Fibroblast of skin of back (primary cell): Measurements from ENCODE around the gene MALRD1.

Experiments used
- DNase-seq: peaks from one replicate; pipeline ENCODE4 v3.0.0-alpha.2; 2013

MALRD1 gene

GRCh38 chr10:19656420-19657042 lies 607.9 kb downstream of the MALRD1 start:
- DNase-seq, result no peak

- peak; percentile 63 for DNase-seq
These were observed 609.5 kb downstream of the MALRD1 start for GRCh38 chr10:19658131-19658530.

- no peak for DNase-seq
These were observed 610.1 kb downstream of the MALRD1 start for GRCh38 chr10:19658622-19659233.

GRCh38 chr10:19659920-19660655 lies 611.5 kb downstream of the MALRD1 start:
- DNase-seq, result peak; percentile 61

GRCh38 chr10:19663344-19663743 lies 614.7 kb downstream of the MALRD1 start:
- no peak for DNase-seq

- DNase-seq, result no peak
These were observed 619.5 kb downstream of the MALRD1 start for GRCh38 chr10:19668116-19668515.

- no peak for DNase-seq
These were observed 627.5 kb downstream of the MALRD1 start for GRCh38 chr10:19676063-19676462.

GRCh38 chr10:19683356-19683755 lies 634.8 kb downstream of the MALRD1 start:
- no peak for DNase-seq

- DNase-seq, result peak; percentile 8
These were observed 635.4 kb downstream of the MALRD1 start for GRCh38 chr10:19683960-19684359.

GRCh38 chr10:19688344-19688743 lies 639.7 kb downstream of the MALRD1 start:
- no peak for DNase-seq

GRCh38 chr10:19689231-19689630 lies 640.6 kb downstream of the MALRD1 start:
- no peak for DNase-seq

- no peak for DNase-seq
These were observed 650.7 kb downstream of the MALRD1 start for GRCh38 chr10:19699299-19699698.

- DNase-seq, result no peak
These were observed 652.9 kb downstream of the MALRD1 start for GRCh38 chr10:19701427-19702052.

GRCh38 chr10:19702215-19702614 lies 653.6 kb downstream of the MALRD1 start:
- DNase-seq, result peak; percentile 84

GRCh38 chr10:19704544-19704943 lies 655.9 kb downstream of the MALRD1 start:
- peak; percentile 64 for DNase-seq

GRCh38 chr10:19705250-19705649 lies 656.6 kb downstream of the MALRD1 start:
- no peak for DNase-seq

GRCh38 chr10:19706904-19707303 lies 658.3 kb downstream of the MALRD1 start:
- DNase-seq, result no peak

- no peak for DNase-seq
These were observed 658.8 kb downstream of the MALRD1 start for GRCh38 chr10:19707376-19707775.

- no peak for DNase-seq
These were observed 659.4 kb downstream of the MALRD1 start for GRCh38 chr10:19708031-19708430.

- DNase-seq, result no peak
These were observed 662.0 kb downstream of the MALRD1 start for GRCh38 chr10:19710600-19710999.

GRCh38 chr10:19713159-19713558 lies 664.6 kb downstream of the MALRD1 start:
- DNase-seq, result no peak

GRCh38 chr10:19713800-19714525 lies 665.4 kb downstream of the MALRD1 start:
- DNase-seq, result no peak

GRCh38 chr10:19719284-19719683 lies 670.7 kb downstream of the MALRD1 start:
- peak; percentile 70 for DNase-seq
